ENCODE results near the gene PICK1. TPM values are rescaled to one million over a fixed set of nuclear protein-coding genes. Genes with fewer than 3 reads are reported as not detected.

The PICK1 gene
- total and polyA plus RNA-seq, 3 donors from 2014 or later: 61.5 to 89.7 (median 78.7) TPM

- intact Hi-C loops (cut with DNase I; ENCODE audit: low total_unique reads): no loop called here
Observed at GRCh38 chr22:38016182-38017151, 40.7 kb upstream of the PICK1 start.

GRCh38 chr22:38017272-38017920 is 39.8 kb upstream of the PICK1 start:
- WGBS, 2 donors: 27 to 51% methylated on average over 2 to 7 of the region's 7 CpGs
- H3K4me1 ChIP-seq: peaks cover 35% of the 10 kb centered on the region

More at GRCh38 chr22:38016182-38017151, 40.7 kb upstream of the PICK1 start:
- TF ChIP-seq CTCF (IDR thresholded peaks at IDR 0.05) (no peak), POLR2A (IDR thresholded peaks at IDR 0.05) (no peak)
- peak overlapping the region; percentile 92 to 93 for H3K27ac ChIP-seq
- peak; percentile 93 for DNase-seq
- peaks cover 35% of the 10 kb centered on the region for H3K4me1 ChIP-seq
- H3K9me3 ChIP-seq: no peaks in the 10 kb centered on the region
- H3K36me3 ChIP-seq (ENCODE audit: low read depth, missing control alignments): no peaks in the 10 kb centered on the region
- WGBS, 2 donors: 36 to 47% methylated on average over 30 to 33 of the region's 33 CpGs
- H3K27me3 ChIP-seq: no peaks in the 10 kb centered on the region
- no peak overlapping the region for H3K4me3 ChIP-seq

GRCh38 chr22:38017939-38018885 is 39.0 kb upstream of the PICK1 start:
- WGBS, 2 donors: 70 to 74% methylated on average over 11 to 12 of the region's 12 CpGs
- no peak for DNase-seq
- H3K27me3 ChIP-seq: no peaks in the 10 kb centered on the region
- TF ChIP-seq POLR2A (IDR thresholded peaks at IDR 0.05): no peak
- no peak for TF ChIP-seq CTCF (IDR thresholded peaks at IDR 0.05)
- peaks cover 30% of the 10 kb centered on the region for H3K4me1 ChIP-seq
- no peaks in the 10 kb centered on the region for H3K9me3 ChIP-seq
- H3K36me3 ChIP-seq (ENCODE audit: low read depth, missing control alignments): no peaks in the 10 kb centered on the region
- H3K27ac ChIP-seq: peak overlapping the region; percentile 92 to 93
- no peak overlapping the region for H3K4me3 ChIP-seq
- intact Hi-C loops (cut with DNase I; ENCODE audit: low total_unique reads): no loop called here

More at GRCh38 chr22:38017272-38017920, 39.8 kb upstream of the PICK1 start:
- Histone ChIP-seq H3K36me3 (ENCODE audit: low read depth, missing control alignments) (no peaks in the 10 kb centered on the region), H3K27me3 (no peaks in the 10 kb centered on the region), H3K9me3 (no peaks in the 10 kb centered on the region), H3K4me3 (no peak overlapping the region), H3K27ac (peak overlapping the region; percentile 92 to 93)
- intact Hi-C loops (cut with DNase I; ENCODE audit: low total_unique reads): no loop called here
- TF ChIP-seq CTCF (IDR thresholded peaks at IDR 0.05) (no peak), POLR2A (IDR thresholded peaks at IDR 0.05) (no peak)
- DNase-seq: peak; percentile 95

- no peaks in the 10 kb centered on the region for H3K36me3 ChIP-seq (ENCODE audit: low read depth, missing control alignments)
- no peak overlapping the region for H3K27ac ChIP-seq
- intact Hi-C loops (cut with DNase I; ENCODE audit: low total_unique reads): no loop called here
- 76 to 82% methylated on average over 13 to 19 of the region's 19 CpGs for WGBS, 2 donors
- TF ChIP-seq POLR2A (IDR thresholded peaks at IDR 0.05) (no peak), CTCF (IDR thresholded peaks at IDR 0.05) (no peak)
- peaks cover 30% of the 10 kb centered on the region for H3K4me1 ChIP-seq
- no peak for DNase-seq
- H3K4me3 ChIP-seq: no peak overlapping the region
- H3K9me3 ChIP-seq: no peaks in the 10 kb centered on the region
- H3K27me3 ChIP-seq: no peaks in the 10 kb centered on the region
Observed at GRCh38 chr22:38018938-38019827, 38.0 kb upstream of the PICK1 start.

Data from testis (tissue), 3 donors.